Measurements from ENCODE around the gene CX3CL1. TPM values are rescaled to one million over a fixed set of nuclear protein-coding genes. Genes with fewer than 3 reads are reported as not detected.

The CX3CL1 gene
- total and polyA plus RNA-seq, 2 of the 13 experiments (the other 11 are each of a cell fraction or from before 2014, with no cell fraction given), result 57.3 to 60.8 TPM

DNA sequence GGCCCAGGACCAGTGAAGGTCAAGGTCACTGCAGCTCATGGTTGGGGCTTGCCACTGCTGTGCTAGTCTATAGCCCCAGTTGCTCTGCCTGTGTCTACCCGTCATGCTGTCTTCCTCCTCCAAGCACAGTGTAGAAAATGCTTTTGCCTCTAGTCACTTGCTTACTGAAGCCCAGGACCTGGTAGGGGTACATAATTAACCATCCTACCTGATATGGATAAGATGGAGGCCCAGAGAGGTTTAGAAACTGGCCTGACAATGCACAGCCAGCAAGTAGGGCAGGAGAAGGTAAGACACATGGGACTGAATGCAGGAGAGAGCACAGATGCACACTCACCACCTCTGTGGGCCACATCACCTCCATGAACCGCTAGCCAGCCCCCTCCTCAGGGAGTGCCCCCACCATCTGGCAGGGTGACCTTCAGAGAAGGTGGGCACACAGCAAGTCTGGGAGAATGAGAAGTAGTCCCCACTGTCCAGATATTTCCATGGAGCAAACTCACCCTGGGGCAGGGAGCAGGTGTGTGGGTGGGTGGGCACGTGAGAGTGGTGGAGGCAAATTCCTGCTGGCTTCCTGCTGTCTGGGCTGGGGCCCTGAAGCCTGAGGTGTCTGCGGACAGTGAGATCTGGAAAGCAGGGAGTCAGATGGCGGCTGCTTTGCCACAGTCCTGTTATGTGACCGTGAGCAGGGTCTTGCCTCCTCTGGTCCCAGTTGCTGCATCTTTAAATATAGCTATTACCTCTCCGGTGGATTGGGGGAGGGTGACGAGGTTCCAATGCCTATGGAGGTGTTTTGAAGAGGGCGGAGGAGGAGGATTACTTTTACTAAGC lies 1.0 kb downstream of the CX3CL1 start (continued):
- TF ChIP-seq ZNF501 (CRISPR knock-in tag; IDR thresholded peaks at IDR 0.05) (no peak), PHB2 (IDR thresholded peaks at IDR 0.05; ENCODE audit: partially characterized antibody) (no peak), CREM (IDR thresholded peaks at IDR 0.05) (no peak), CREM (CRISPR knock-in tag; IDR thresholded peaks at IDR 0.05) (no peak), ZNF839 (CRISPR knock-in tag; IDR thresholded peaks at IDR 0.05; ENCODE audit: borderline replicate concordance) (0 out of 2 replicates have a peak, but pooled peaks have one; percentile 13), TBX3 (IDR thresholded peaks at IDR 0.05; ENCODE audit: borderline replicate concordance) (no peak), REXO4 (CRISPR knock-in tag; IDR thresholded peaks at IDR 0.05; ENCODE audit: borderline replicate concordance) (no peak), HMGA1 (CRISPR knock-in tag; conservative IDR thresholded peaks at IDR 0.05) (no peak), NFYC (CRISPR knock-in tag; IDR thresholded peaks at IDR 0.05) (no peak)
- TF ChIP-seq, protein P1, sequence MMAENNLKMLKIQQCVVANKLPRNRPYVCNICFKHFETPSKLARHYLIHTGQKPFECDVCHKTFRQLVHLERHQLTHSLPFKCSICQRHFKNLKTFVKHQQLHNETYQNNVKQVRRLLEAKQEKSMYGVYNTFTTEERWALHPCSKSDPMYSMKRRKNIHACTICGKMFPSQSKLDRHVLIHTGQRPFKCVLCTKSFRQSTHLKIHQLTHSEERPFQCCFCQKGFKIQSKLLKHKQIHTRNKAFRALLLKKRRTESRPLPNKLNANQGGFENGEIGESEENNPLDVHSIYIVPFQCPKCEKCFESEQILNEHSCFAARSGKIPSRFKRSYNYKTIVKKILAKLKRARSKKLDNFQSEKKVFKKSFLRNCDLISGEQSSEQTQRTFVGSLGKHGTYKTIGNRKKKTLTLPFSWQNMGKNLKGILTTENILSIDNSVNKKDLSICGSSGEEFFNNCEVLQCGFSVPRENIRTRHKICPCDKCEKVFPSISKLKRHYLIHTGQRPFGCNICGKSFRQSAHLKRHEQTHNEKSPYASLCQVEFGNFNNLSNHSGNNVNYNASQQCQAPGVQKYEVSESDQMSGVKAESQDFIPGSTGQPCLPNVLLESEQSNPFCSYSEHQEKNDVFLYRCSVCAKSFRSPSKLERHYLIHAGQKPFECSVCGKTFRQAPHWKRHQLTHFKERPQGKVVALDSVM (CRISPR knock-in tag; IDR thresholded peaks at IDR 0.05), result no peak
- TF ChIP-seq, protein P2, sequence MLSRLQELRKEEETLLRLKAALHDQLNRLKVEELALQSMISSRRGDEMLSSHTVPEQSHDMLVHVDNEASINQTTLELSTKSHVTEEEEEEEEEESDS (CRISPR knock-in tag; IDR thresholded peaks at IDR 0.05; ENCODE audit: borderline replicate concordance), result 0 out of 2 replicates have a peak, but pooled peaks have one; percentile 66
- TF ChIP-seq, protein P3, sequence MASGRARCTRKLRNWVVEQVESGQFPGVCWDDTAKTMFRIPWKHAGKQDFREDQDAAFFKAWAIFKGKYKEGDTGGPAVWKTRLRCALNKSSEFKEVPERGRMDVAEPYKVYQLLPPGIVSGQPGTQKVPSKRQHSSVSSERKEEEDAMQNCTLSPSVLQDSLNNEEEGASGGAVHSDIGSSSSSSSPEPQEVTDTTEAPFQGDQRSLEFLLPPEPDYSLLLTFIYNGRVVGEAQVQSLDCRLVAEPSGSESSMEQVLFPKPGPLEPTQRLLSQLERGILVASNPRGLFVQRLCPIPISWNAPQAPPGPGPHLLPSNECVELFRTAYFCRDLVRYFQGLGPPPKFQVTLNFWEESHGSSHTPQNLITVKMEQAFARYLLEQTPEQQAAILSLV (CRISPR knock-in tag; IDR thresholded peaks at IDR 0.05; ENCODE audit: borderline replicate concordance), result no peak; the same call in 1 of the 2 replicates
- TF ChIP-seq, protein P4, sequence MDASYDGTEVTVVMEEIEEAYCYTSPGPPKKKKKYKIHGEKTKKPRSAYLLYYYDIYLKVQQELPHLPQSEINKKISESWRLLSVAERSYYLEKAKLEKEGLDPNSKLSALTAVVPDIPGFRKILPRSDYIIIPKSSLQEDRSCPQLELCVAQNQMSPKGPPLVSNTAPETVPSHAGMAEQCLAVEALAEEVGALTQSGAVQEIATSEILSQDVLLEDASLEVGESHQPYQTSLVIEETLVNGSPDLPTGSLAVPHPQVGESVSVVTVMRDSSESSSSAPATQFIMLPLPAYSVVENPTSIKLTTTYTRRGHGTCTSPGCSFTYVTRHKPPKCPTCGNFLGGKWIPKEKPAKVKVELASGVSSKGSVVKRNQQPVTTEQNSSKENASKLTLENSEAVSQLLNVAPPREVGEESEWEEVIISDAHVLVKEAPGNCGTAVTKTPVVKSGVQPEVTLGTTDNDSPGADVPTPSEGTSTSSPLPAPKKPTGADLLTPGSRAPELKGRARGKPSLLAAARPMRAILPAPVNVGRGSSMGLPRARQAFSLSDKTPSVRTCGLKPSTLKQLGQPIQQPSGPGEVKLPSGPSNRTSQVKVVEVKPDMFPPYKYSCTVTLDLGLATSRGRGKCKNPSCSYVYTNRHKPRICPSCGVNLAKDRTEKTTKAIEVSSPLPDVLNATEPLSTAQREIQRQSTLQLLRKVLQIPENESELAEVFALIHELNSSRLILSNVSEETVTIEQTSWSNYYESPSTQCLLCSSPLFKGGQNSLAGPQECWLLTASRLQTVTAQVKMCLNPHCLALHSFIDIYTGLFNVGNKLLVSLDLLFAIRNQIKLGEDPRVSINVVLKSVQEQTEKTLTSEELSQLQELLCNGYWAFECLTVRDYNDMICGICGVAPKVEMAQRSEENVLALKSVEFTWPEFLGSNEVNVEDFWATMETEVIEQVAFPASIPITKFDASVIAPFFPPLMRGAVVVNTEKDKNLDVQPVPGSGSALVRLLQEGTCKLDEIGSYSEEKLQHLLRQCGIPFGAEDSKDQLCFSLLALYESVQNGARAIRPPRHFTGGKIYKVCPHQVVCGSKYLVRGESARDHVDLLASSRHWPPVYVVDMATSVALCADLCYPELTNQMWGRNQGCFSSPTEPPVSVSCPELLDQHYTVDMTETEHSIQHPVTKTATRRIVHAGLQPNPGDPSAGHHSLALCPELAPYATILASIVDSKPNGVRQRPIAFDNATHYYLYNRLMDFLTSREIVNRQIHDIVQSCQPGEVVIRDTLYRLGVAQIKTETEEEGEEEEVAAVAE (CRISPR knock-in tag; IDR thresholded peaks at IDR 0.05; ENCODE audit: borderline replicate concordance), result peak; percentile 94
- TF ChIP-seq, protein P5, sequence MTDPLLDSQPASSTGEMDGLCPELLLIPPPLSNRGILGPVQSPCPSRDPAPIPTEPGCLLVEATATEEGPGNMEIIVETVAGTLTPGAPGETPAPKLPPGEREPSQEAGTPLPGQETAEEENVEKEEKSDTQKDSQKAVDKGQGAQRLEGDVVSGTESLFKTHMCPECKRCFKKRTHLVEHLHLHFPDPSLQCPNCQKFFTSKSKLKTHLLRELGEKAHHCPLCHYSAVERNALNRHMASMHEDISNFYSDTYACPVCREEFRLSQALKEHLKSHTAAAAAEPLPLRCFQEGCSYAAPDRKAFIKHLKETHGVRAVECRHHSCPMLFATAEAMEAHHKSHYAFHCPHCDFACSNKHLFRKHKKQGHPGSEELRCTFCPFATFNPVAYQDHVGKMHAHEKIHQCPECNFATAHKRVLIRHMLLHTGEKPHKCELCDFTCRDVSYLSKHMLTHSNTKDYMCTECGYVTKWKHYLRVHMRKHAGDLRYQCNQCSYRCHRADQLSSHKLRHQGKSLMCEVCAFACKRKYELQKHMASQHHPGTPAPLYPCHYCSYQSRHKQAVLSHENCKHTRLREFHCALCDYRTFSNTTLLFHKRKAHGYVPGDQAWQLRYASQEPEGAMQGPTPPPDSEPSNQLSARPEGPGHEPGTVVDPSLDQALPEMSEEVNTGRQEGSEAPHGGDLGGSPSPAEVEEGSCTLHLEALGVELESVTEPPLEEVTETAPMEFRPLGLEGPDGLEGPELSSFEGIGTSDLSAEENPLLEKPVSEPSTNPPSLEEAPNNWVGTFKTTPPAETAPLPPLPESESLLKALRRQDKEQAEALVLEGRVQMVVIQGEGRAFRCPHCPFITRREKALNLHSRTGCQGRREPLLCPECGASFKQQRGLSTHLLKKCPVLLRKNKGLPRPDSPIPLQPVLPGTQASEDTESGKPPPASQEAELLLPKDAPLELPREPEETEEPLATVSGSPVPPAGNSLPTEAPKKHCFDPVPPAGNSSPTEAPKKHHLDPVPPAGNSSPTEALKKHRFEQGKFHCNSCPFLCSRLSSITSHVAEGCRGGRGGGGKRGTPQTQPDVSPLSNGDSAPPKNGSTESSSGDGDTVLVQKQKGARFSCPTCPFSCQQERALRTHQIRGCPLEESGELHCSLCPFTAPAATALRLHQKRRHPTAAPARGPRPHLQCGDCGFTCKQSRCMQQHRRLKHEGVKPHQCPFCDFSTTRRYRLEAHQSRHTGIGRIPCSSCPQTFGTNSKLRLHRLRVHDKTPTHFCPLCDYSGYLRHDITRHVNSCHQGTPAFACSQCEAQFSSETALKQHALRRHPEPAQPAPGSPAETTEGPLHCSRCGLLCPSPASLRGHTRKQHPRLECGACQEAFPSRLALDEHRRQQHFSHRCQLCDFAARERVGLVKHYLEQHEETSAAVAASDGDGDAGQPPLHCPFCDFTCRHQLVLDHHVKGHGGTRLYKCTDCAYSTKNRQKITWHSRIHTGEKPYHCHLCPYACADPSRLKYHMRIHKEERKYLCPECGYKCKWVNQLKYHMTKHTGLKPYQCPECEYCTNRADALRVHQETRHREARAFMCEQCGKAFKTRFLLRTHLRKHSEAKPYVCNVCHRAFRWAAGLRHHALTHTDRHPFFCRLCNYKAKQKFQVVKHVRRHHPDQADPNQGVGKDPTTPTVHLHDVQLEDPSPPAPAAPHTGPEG (CRISPR knock-in tag; IDR thresholded peaks at IDR 0.05), result 0 out of 2 replicates have a peak, but pooled peaks have one; percentile 11

Measured in HepG2 (cell line).